Activated CD8-positive, alpha-beta memory T cell treated with anti-CD3 and anti-CD28 coated beads, Interleukin-2, amount 50 U/mL, for 1 hour (primary cell): ENCODE results near the gene RAVER1.
"Not testable (repeated sequence)": the region's sequence is repeated elsewhere in the genome, so short reads cannot be mapped to it uniquely, and the experiment has no call there.

Experiments
- DNase-seq: peaks from one replicate; pipeline ENCODE4 v3.0.0-alpha.2; 2020; ENCODE audit errors: extremely low read depth

The RAVER1 gene

DNA sequence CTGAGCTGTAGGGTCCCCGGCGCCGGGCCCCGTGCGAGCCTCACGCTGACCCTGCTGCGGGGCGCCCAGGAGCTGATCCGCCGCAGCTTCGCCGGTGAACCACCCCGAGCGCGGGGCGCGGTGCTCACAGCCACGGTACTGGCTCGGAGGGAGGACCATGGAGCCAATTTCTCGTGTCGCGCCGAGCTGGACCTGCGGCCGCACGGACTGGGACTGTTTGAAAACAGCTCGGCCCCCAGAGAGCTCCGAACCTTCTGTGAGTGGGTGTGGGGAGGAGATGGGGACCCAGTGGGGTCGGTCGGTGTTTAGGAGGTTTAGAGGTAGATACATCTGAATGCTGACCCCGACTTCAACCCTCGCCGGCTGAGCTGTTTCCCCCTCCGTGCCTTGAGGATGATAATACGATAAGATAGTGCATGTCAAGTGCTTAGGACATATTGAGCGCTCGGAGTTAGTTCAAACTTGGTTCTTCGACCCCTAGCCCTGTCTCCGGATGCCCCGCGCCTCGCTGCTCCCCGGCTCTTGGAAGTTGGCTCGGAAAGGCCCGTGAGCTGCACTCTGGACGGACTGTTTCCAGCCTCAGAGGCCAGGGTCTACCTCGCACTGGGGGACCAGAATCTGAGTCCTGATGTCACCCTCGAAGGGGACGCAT is 41.6 kb downstream of the RAVER1 start:
- DNase-seq = no peak

DNA sequence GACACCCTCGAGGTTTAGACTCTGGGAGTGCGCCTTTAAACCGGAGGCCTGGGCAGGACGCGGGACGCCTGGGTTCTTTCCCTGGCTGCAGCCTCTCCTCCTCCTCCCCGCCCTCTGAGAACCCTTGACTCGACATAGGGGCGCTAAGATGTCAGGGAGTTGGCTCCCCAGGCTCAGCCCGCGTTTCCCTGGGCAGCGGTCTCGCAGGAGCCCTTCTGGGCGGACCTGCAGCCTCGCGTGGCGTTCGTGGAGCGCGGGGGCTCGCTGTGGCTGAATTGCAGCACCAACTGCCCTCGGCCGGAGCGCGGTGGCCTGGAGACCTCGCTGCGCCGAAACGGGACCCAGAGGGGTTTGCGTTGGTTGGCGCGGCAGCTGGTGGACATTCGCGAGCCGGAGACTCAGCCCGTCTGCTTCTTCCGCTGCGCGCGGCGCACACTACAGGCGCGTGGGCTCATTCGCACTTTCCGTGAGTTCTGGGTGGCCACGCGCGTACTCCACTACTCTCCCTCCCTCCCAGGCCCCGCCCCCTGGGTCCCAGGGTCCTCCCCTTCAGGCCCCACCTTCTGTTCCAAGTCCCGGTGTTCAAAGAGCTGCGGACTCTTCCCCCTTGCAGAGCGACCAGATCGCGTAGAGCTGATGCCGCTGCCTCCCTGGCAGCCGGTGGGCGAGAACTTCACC is 42.3 kb downstream of the RAVER1 start:
- no peak for DNase-seq

DNA sequence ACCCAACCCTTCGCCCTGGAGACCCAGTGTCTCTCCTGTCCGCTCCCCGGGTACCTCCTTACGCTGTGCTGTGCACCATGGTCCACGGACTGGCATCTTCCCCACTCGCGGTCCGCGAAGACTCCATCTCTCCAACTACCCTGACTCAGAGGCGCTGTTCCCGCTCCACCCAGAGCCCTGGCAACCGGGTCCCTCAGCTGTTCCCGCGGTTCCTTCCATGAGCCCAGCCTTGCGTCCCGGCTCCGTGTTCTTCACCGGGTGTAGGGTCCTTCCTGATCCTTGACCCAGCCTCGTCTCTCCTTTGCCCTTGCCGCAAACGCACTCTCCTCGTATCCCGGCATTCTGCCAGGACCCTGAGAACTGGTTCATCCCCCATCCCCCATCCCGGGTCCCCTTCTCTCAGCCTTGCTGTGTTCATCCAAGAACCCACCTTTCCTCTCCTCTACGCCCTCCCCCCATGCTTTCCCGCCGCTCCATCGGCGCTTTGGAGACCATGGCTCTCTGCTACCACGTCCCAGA is 42.9 kb downstream of the RAVER1 start:
- DNase-seq = no peak

DNA sequence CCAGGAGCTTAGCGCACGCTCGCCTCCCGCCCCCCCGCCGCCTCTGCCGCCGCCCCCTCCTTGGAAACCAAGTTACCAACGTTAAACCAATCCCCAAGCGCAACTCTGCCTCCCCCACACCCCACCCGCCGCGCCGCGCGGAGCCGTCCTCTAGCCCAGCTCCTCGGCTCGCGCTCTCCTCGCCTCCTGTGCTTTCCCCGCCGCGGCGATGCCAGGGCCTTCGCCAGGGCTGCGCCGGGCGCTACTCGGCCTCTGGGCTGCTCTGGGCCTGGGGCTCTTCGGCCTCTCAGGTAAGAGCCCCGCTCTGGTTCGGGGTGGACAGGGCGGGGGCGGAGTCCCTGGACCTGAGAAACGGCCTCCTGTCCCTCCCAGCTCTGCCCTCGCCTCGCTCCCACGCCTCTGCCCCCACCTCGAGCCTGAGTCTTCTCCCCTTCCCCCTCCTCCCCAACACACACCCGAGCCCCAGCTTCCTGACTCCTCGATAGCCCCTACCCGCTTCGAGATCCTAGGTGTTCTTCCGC is 43.4 kb downstream of the RAVER1 start, which contains the start of gene ICAM5:
TSS of gene ICAM5 (plus strand) at position 117 of the 521 bp plus-strand sequence. CDS start at position 209, 92 bp downstream.
- DNase-seq = no peak

DNA sequence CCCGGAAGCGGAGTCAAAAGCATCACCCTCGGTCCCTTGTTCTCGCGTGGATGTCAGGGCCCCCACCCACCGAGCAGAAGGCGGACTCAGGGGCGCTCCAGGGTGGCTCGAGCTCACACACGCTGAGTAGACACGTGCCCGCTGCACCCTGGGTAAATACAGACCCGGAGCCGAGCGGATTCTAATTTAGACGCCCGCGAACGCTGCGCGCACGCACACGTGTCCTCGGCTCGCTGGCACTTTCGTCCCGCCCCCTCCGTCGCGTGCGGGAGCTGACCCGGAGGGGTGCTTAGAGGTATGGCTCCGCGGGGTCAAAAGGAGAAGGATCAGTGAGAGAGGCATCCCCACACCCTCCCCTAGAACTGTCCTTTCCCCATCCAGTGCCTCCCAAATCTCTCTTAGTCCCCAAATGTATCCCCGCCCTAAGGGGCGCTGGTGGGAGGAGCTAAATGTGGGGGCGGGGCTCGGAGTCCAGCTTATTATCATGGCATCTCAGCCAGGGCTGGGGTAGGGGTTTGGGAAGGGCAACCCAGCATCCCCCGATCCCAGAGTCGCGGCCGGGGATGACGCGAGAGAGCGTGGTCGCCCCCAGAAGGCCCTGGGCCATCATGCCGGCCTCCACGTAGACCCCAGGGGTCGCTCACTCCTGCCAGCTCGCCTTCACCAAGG is 44.0 kb downstream of the RAVER1 start:
- no peak for DNase-seq

DNA sequence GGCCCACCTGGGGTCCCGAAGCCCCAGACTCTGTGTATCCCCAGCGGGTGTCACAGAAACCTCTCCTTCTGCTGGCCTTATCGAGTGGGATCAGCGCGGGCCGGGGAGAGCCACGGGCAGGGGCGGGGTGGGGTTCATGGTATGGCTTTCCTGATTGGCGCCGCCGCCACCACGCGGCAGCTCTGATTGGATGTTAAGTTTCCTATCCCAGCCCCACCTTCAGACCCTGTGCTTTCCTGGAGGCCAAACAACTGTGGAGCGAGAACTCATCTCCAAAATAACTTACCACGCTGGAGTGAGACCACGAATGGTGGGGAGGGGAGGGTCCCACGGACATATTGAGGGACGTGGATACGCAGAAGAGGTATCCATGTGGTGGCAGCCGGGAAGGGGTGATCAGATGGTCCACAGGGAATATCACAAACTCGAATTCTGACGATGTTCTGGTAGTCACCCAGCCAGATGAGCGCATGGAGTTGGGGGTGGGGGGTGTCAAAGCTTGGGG is 44.6 kb downstream of the RAVER1 start:
- DNase-seq = no peak

DNA sequence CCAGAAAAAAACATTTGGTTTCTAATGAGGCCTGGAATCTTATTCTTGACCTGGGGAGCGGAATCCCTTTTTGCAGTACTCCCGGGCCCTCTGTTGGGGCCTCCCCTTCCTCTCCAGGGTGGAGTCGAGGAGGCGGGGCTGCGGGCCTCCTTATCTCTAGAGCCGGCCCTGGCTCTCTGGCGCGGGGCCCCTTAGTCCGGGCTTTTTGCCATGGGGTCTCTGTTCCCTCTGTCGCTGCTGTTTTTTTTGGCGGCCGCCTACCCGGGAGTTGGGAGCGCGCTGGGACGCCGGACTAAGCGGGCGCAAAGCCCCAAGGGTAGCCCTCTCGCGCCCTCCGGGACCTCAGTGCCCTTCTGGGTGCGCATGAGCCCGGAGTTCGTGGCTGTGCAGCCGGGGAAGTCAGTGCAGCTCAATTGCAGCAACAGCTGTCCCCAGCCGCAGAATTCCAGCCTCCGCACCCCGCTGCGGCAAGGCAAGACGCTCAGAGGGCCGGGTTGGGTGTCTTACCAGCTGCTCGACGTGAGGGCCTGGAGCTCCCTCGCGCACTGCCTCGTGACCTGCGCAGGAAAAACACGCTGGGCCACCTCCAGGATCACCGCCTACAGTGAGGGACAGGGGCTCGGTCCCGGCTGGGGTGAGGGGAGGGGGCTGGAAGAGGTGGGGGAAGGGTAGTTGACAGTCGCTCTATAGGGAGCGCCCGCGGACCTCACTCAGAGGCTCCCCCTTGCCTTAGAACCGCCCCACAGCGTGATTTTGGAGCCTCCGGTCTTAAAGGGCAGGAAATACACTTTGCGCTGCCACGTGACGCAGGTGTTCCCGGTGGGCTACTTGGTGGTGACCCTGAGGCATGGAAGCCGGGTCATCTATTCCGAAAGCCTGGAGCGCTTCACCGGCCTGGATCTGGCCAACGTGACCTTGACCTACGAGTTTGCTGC is 46.3 kb downstream of the RAVER1 start, which contains the start of gene ICAM4:
TSS of gene ICAM4 (plus strand) at position 153 of the 935 bp plus-strand sequence. CDS start at position 211, 58 bp downstream.
- DNase-seq = no peak

DNA sequence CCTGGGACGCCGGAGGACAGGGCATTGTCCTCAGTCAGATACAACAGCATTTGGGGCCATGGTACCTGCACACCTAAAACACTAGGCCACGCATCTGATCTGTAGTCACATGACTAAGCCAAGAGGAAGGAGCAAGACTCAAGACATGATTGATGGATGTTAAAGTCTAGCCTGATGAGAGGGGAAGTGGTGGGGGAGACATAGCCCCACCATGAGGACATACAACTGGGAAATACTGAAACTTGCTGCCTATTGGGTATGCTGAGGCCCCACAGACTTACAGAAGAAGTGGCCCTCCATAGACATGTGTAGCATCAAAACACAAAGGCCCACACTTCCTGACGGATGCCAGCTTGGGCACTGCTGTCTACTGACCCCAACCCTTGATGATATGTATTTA is 47.9 kb downstream of the RAVER1 start:
- no peak for DNase-seq

DNA sequence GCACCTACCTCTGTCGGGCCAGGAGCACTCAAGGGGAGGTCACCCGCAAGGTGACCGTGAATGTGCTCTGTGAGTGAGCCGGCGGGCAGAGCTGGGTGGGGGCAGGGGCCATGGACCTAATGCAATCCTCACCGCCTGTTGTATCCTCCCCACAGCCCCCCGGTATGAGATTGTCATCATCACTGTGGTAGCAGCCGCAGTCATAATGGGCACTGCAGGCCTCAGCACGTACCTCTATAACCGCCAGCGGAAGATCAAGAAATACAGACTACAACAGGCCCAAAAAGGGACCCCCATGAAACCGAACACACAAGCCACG is 48.4 kb downstream of the RAVER1 start:
- DNase-seq = no peak

DNA sequence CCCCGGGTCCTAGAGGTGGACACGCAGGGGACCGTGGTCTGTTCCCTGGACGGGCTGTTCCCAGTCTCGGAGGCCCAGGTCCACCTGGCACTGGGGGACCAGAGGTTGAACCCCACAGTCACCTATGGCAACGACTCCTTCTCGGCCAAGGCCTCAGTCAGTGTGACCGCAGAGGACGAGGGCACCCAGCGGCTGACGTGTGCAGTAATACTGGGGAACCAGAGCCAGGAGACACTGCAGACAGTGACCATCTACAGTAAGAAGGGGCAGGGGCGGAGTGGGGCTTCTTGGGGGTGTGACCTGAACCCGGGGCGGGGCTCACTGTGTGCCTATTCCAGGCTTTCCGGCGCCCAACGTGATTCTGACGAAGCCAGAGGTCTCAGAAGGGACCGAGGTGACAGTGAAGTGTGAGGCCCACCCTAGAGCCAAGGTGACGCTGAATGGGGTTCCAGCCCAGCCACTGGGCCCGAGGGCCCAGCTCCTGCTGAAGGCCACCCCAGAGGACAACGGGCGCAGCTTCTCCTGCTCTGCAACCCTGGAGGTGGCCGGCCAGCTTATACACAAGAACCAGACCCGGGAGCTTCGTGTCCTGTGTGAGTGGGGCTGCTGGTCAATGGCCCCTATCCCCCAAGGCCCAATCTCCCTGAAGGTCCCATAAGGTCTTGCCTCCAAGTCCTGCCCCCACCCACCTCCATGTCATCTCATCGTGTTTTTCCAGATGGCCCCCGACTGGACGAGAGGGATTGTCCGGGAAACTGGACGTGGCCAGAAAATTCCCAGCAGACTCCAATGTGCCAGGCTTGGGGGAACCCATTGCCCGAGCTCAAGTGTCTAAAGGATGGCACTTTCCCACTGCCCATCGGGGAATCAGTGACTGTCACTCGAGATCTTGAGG is 49.0 kb downstream of the RAVER1 start:
- no peak for DNase-seq

DNA sequence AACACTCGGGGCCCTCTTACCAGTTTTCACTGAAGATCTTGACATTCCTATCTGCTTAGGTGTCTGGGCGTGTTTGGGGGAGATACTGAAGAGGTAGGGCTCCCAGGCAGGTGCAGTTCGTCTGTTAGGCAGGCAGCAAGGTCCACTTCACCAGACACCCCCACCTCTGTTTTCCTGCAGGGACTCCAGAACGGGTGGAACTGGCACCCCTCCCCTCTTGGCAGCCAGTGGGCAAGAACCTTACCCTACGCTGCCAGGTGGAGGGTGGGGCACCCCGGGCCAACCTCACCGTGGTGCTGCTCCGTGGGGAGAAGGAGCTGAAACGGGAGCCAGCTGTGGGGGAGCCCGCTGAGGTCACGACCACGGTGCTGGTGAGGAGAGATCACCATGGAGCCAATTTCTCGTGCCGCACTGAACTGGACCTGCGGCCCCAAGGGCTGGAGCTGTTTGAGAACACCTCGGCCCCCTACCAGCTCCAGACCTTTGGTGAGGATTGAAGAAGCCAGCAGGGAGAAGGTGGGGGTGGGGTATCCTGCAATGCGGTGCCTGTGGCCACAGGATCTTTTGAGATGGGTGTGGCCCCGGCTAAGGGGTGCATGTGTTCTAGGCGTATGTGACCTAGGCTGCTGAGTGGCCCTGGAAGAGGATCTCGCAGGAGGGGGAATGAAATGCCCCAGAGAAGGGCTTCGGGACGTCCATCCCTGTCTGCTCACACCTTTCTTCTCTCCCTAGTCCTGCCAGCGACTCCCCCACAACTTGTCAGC is 49.8 kb downstream of the RAVER1 start:
- no peak for DNase-seq

DNA sequence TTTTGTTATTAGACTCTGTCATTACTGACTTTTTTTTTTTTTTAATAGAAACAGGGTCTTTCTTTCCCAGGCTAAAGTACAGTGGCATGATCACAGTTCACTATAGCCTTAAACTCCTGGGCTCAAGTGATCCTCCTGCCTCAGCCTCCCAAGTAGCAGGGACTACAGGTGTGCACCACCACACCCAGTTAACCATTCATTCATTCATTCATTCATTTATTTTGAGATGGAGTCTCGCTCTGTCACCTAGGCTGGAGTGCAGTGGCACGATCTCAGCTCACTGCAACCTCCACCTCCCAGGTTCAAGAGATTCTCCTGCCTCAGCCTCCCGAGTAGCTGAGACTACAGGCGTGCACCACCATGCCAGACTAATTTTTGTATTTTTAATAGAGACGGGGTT is 51.3 kb downstream of the RAVER1 start:
- not testable (repeated sequence) for DNase-seq

DNA sequence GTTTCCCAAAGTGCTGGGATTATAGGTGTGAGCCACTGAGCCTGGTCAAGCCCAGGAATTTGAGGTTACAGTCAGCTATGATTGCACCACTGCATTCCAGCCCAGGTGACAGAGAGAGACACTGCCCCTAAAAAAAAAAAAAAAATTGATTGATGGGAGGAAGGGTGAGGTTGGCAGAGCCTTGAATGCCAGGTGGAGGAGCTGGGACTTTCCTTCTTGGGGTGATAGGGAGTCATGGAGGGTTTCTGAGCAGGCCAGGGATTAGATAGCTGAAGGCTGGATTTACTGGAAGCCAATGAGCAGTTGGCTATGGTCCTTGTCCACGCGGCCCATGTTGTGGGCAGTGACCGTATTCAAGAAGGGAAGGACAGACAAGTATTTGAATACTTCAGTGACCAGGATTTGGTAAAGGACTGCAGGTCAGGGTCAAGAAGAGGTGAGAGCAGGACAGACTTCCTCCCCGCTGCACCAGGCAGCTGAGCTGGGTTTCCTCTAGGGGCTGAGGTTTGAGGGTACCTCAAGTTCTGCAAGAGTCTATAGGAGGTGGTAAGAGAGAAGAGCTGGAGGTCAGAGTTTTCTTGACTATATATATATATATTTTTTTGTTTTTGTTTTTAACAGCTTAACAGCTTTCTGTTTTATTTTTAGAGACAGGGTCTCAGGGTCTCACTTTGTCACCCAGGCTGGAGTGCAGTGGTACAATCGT is 53.4 kb downstream of the RAVER1 start:
- DNase-seq = no peak

DNA sequence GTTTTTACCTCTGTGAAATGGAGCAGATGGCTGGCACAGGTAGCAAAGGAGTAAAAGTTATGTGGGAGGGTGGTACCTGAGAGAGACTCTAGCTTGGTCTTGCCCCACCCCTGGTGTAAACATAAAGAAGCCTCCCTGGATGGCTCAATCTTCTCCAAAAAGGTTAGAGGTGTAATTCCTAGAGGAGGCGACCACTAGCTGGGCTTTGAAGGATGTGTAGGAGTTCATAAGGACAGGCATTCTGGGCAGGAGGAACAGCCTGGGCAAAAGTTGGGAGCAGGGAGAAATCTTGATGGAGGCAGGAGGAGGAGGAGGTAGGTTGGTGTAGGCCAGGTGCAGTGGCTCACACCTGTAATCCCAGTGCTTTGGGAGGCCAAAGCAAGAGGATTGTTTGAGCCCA is 54.4 kb downstream of the RAVER1 start:
- no peak for DNase-seq

DNA sequence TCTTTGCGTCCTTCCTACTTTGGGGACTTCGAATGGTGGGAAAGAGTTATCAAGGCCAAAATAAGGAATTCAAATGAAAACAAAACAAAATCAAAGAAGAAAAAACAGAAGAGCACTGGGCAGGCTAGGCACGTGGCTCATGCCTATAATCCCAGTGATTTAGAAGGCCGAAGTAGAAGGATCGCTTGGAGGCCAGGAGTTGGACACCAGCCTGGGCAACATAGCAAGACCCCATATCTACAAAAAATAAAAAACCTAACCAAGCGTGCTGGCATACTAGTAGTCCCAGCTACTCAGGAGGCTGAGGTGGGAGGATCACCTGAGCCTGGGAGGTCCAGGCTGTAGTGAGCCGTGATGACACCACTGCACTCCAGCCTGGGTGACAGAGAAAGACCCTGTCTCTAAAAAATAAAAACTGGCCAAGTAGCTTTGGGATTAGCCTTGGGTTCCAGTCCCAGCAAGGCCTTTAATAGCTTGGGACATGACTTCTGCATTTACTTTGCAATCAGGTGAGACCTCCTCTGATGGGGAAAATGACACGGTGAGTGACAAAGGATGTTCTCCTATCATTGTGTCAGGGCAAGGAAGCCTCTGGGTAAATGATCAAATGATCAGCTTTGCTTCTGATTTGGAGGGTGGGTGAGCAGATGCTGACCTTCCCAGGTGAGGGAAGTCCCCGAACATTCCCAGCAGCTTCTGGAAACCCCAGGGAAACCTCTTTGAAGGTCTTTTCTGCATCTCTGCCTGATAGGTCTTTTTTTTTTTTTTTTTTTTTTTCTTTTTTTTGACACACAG is 55.3 kb downstream of the RAVER1 start:
- DNase-seq = no peak

DNA sequence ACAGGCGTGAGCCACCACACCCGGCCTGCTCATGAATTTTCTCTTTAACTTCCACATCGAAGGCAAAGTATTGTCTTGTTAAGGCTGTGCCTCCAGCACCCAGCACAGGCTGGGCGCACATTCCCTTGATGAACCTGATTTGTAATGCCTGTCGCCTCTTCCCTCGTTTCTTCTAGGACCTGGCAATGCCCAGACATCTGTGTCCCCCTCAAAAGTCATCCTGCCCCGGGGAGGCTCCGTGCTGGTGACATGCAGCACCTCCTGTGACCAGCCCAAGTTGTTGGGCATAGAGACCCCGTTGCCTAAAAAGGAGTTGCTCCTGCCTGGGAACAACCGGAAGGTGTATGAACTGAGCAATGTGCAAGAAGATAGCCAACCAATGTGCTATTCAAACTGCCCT is 58.7 kb downstream of the RAVER1 start:
- DNase-seq = no peak

DNA sequence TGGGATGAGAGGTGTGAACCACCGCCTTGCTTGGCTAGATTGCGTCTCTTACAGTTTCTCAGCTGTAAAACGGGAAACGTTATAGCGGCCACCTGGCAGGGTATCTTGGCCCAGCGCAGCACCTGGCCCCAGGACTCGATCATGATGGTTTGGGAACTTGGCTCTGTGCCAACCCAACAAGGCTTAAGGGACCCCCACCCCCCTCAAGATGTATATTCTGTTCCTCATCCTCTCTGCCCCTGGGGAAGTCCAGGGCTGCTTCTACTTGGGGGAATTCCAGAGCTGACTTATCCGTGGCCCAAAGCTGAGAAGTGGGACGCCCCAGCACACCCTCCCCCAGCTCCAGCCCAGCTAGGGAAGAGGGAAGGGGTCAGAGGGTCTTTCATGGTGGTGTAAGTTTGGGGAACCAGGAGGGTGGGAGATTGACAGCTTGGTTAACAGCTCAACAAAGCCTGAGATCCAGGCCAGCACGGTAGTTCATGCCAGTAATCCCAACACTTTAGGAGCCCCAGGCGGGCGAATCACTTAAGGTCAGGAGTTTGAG is 61.7 kb downstream of the RAVER1 start:
- no peak for DNase-seq
